Measurements from ENCODE around the gene RAET1E. TPM values are rescaled to one million over a fixed set of nuclear protein-coding genes. Genes with fewer than 3 reads are reported as not detected.
"Not testable (repeated sequence)": the region's sequence is repeated elsewhere in the genome, so short reads cannot be mapped to it uniquely, and the experiment has no call there.

The RAET1E gene
- total RNA-seq, 2 experiments from 2014 or later: not detected

- H3K4me1 Mint-ChIP-seq: peaks cover 7% of the 10 kb centered on the region
- H3K27me3 Mint-ChIP-seq: peaks cover 23% of the 10 kb centered on the region
- ATAC-seq: no peak
- no peaks in the 10 kb centered on the region for H3K36me3 Mint-ChIP-seq
- H3K4me3 Mint-ChIP-seq: no peak overlapping the region
- H3K27ac Mint-ChIP-seq: no peak overlapping the region
- CTCF ChIA-PET: no interaction called here
- DNase-seq: no peak
- no peaks in the 10 kb centered on the region for H3K9me3 Mint-ChIP-seq (ENCODE audit: low read depth)
Measured at GRCh38 chr6:149901444-149902140, 3.7 kb upstream of the RAET1E start.

GRCh38 chr6:149900620-149901443 is 2.9 kb upstream of the RAET1E start:
- Mint-ChIP-seq H3K27ac (no peak overlapping the region), H3K4me1 (peaks cover 14% of the 10 kb centered on the region), H3K36me3 (no peaks in the 10 kb centered on the region), H3K27me3 (peaks cover 23% of the 10 kb centered on the region), H3K4me3 (no peak overlapping the region), H3K9me3 (ENCODE audit: low read depth) (no peaks in the 10 kb centered on the region)
- ATAC-seq: no peak
- CTCF ChIA-PET: interaction anchor here (1.2 kb wide), 1 partner anchor 61 kb away, joined by 3 read pairs; no protein-coding TSS in a partner anchor
- no peak for DNase-seq

- peaks cover 20% of the 10 kb centered on the region for H3K4me1 Mint-ChIP-seq
- H3K27ac Mint-ChIP-seq: no peak overlapping the region
- H3K4me3 Mint-ChIP-seq: no peak overlapping the region
- CTCF ChIA-PET: interaction anchor here (1.2 kb wide), 1 partner anchor 61 kb away, joined by 3 read pairs; no protein-coding TSS in a partner anchor
- ATAC-seq (no peak), DNase-seq (no peak)
- H3K27me3 Mint-ChIP-seq: peaks cover 23% of the 10 kb centered on the region
- no peaks in the 10 kb centered on the region for H3K9me3 Mint-ChIP-seq (ENCODE audit: low read depth)
- H3K36me3 Mint-ChIP-seq: no peaks in the 10 kb centered on the region
Measured at GRCh38 chr6:149899926-149900619, 2.2 kb upstream of the RAET1E start.

GRCh38 chr6:149899486-149899885 is 1.6 kb upstream of the RAET1E start:
- CTCF ChIA-PET: interaction anchor here (1.2 kb wide), 1 partner anchor 60 kb away, joined by 3 read pairs; no protein-coding TSS in a partner anchor
- no peak for DNase-seq
- H3K27ac Mint-ChIP-seq: no peak overlapping the region
- H3K36me3 Mint-ChIP-seq: no peaks in the 10 kb centered on the region
- peaks cover 29% of the 10 kb centered on the region for H3K27me3 Mint-ChIP-seq
- no peak overlapping the region for H3K4me3 Mint-ChIP-seq
- no peaks in the 10 kb centered on the region for H3K9me3 Mint-ChIP-seq (ENCODE audit: low read depth)
- peaks cover 20% of the 10 kb centered on the region for H3K4me1 Mint-ChIP-seq
- no peak for ATAC-seq

- H3K27ac Mint-ChIP-seq: no peak overlapping the region
- DNase-seq: peak; percentile 31
- H3K4me1 Mint-ChIP-seq: peaks cover 20% of the 10 kb centered on the region
- ATAC-seq: no peak
- CTCF ChIA-PET: interaction anchor here (0.8 kb wide), 1 partner anchor 72 kb away, joined by 4 read pairs; no protein-coding TSS in a partner anchor
- no peak overlapping the region for H3K4me3 Mint-ChIP-seq
- no peaks in the 10 kb centered on the region for H3K36me3 Mint-ChIP-seq
- H3K27me3 Mint-ChIP-seq: peaks cover 34% of the 10 kb centered on the region
- H3K9me3 Mint-ChIP-seq (ENCODE audit: low read depth): no peaks in the 10 kb centered on the region
Measured at GRCh38 chr6:149898966-149899365, 1.1 kb upstream of the RAET1E start.

- Mint-ChIP-seq H3K36me3 (no peaks in the 10 kb centered on the region), H3K27ac (peak overlapping the region; percentile 31), H3K4me1 (peaks cover 22% of the 10 kb centered on the region), H3K4me3 (peak overlapping the region; percentile 18), H3K27me3 (peaks cover 39% of the 10 kb centered on the region), H3K9me3 (ENCODE audit: low read depth) (no peaks in the 10 kb centered on the region)
- ATAC-seq (no peak), DNase-seq (peak; percentile 31)
- CTCF ChIA-PET: interaction anchor here (0.9 to 1.3 kb wide), 4 partner anchors 11 to 62 kb away, joined by 3 to 4 read pairs (median 4); no protein-coding TSS in a partner anchor
Measured at GRCh38 chr6:149897015-149897697, 757 bp downstream of the RAET1E start.

GRCh38 chr6:149896491-149896890 is 1.4 kb downstream of the RAET1E start:
- ATAC-seq (peak; percentile 37), DNase-seq (peak; percentile 35)
- H3K9me3 Mint-ChIP-seq (ENCODE audit: low read depth): no peaks in the 10 kb centered on the region
- H3K36me3 Mint-ChIP-seq: no peaks in the 10 kb centered on the region
- peaks cover 23% of the 10 kb centered on the region for H3K4me1 Mint-ChIP-seq
- H3K27me3 Mint-ChIP-seq: peaks cover 36% of the 10 kb centered on the region
- CTCF ChIA-PET: interaction anchor here (0.9 to 1.3 kb wide), 4 partner anchors 10 to 61 kb away, joined by 3 to 4 read pairs (median 4); no protein-coding TSS in a partner anchor
- peak overlapping the region; percentile 6 for H3K4me3 Mint-ChIP-seq
- H3K27ac Mint-ChIP-seq: peak overlapping the region; percentile 17

- Mint-ChIP-seq H3K27ac (peak overlapping the region; percentile 28), H3K36me3 (no peaks in the 10 kb centered on the region), H3K27me3 (peaks cover 34% of the 10 kb centered on the region), H3K4me1 (peaks cover 23% of the 10 kb centered on the region), H3K9me3 (ENCODE audit: low read depth) (no peaks in the 10 kb centered on the region), H3K4me3 (no peak overlapping the region)
- DNase-seq: peak; percentile 49
- CTCF ChIA-PET: interaction anchor here (1.2 kb wide), 1 partner anchor 29 kb away, joined by 3 read pairs; no protein-coding TSS in a partner anchor
- peak; percentile 70 for ATAC-seq
Measured at GRCh38 chr6:149895833-149896271, 2.1 kb downstream of the RAET1E start.

- no peak for DNase-seq
- no peak for ATAC-seq
- CTCF ChIA-PET: no interaction called here
- Mint-ChIP-seq H3K27ac (no peak overlapping the region), H3K27me3 (peaks cover 32% of the 10 kb centered on the region), H3K4me3 (no peak overlapping the region), H3K36me3 (no peaks in the 10 kb centered on the region), H3K9me3 (ENCODE audit: low read depth) (no peaks in the 10 kb centered on the region), H3K4me1 (peaks cover 23% of the 10 kb centered on the region)
Measured at GRCh38 chr6:149895048-149895590, 2.8 kb downstream of the RAET1E start.

- peaks cover 19% of the 10 kb centered on the region for H3K4me1 Mint-ChIP-seq
- H3K9me3 Mint-ChIP-seq (ENCODE audit: low read depth); ATAC-seq; H3K27ac Mint-ChIP-seq; CTCF ChIA-PET; H3K4me3 Mint-ChIP-seq; DNase-seq; H3K36me3 Mint-ChIP-seq: not testable (repeated sequence)
- peaks cover 38% of the 10 kb centered on the region for H3K27me3 Mint-ChIP-seq
Measured at GRCh38 chr6:149891864-149892263, 6.0 kb downstream of the RAET1E start.

GRCh38 chr6:149891259-149891658 is 6.7 kb downstream of the RAET1E start:
- ATAC-seq (no peak), DNase-seq (no peak)
- H3K9me3 Mint-ChIP-seq (ENCODE audit: low read depth): no peaks in the 10 kb centered on the region
- H3K27ac Mint-ChIP-seq: no peak overlapping the region
- CTCF ChIA-PET: no interaction called here
- no peak overlapping the region for H3K4me3 Mint-ChIP-seq
- H3K4me1 Mint-ChIP-seq: peaks cover 13% of the 10 kb centered on the region
- H3K27me3 Mint-ChIP-seq: peaks cover 38% of the 10 kb centered on the region
- H3K36me3 Mint-ChIP-seq: no peaks in the 10 kb centered on the region

GRCh38 chr6:149890629-149891045 is 7.3 kb downstream of the RAET1E start:
- Mint-ChIP-seq H3K9me3 (ENCODE audit: low read depth) (no peaks in the 10 kb centered on the region), H3K4me1 (peaks cover 7% of the 10 kb centered on the region), H3K27ac (no peak overlapping the region), H3K36me3 (no peaks in the 10 kb centered on the region), H3K27me3 (peaks cover 40% of the 10 kb centered on the region), H3K4me3 (no peak overlapping the region)
- CTCF ChIA-PET: no interaction called here
- ATAC-seq: no peak
- DNase-seq: no peak
